Measurements from ENCODE around the gene XPO4.

GRCh38 chr13:20774746-20775145 is 127.8 kb downstream of the XPO4 start:
- TF ChIP-seq, protein P1, sequence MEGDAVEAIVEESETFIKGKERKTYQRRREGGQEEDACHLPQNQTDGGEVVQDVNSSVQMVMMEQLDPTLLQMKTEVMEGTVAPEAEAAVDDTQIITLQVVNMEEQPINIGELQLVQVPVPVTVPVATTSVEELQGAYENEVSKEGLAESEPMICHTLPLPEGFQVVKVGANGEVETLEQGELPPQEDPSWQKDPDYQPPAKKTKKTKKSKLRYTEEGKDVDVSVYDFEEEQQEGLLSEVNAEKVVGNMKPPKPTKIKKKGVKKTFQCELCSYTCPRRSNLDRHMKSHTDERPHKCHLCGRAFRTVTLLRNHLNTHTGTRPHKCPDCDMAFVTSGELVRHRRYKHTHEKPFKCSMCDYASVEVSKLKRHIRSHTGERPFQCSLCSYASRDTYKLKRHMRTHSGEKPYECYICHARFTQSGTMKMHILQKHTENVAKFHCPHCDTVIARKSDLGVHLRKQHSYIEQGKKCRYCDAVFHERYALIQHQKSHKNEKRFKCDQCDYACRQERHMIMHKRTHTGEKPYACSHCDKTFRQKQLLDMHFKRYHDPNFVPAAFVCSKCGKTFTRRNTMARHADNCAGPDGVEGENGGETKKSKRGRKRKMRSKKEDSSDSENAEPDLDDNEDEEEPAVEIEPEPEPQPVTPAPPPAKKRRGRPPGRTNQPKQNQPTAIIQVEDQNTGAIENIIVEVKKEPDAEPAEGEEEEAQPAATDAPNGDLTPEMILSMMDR (IDR thresholded peaks at IDR 0.05) = no peak
- TF ChIP-seq POLR2A (IDR thresholded peaks at IDR 0.05) (no peak), POLR2AphosphoS5 (IDR thresholded peaks at IDR 0.05) (no peak), EP300 (IDR thresholded peaks at IDR 0.05) (no peak)

Data from sigmoid colon (tissue), 4 donors.